Kidney epithelial cell (primary cell): ENCODE results near the gene NFIA. TPM values are rescaled to one million over a fixed set of nuclear protein-coding genes. Genes with fewer than 3 reads are reported as not detected.

Experiments used
- DNase-seq: peaks from one replicate; pipeline ENCODE4 v3.0.0-alpha.2; 2010; ENCODE audit warnings: low read depth
- H3K27me3 ChIP-seq: 2 replicates; pipeline ENCODE4 v1.6.0; 2011; ENCODE audit warnings: low read length; ENCODE audit not compliant: control insufficient read depth, insufficient read depth
- H3K36me3 ChIP-seq: 2 replicates; pipeline ENCODE4 v1.5.1; 2011; ENCODE audit warnings: low read length; ENCODE audit not compliant: control insufficient read depth, insufficient read depth
- H3K4me3 ChIP-seq: 2 replicates; pipeline ENCODE4 v1.5.1; 2011; ENCODE audit warnings: low read depth, mild to moderate bottlenecking, control low read depth, low read length
- total RNA-seq: library from RNA; depleted of rRNA; stranded (reverse); fragments of >200 nt; gene quantifications from 2 replicates; pipeline ENCODE4 v1.2.3, GENCODE V29; 2015
- TF ChIP-seq, protein P1 (sequence below): IDR thresholded peaks from 2 replicates; pipeline ENCODE4 v1.5.1; 2011; ENCODE audit warnings: mild to moderate bottlenecking, moderate library complexity, low read length, control low read depth, inconsistent platforms; ENCODE audit not compliant: insufficient read depth, poor library complexity, severe bottlenecking

NFIA gene
- total RNA-seq, 1 donor from 2014 or later, result 3.5 TPM

GRCh38 chr1:61255358-61255703 lies 173.0 kb downstream of the NFIA start:
- DNase-seq, result no peak
- H3K27me3 ChIP-seq, result no peaks in the 10 kb centered on the region
- TF ChIP-seq, protein P1, sequence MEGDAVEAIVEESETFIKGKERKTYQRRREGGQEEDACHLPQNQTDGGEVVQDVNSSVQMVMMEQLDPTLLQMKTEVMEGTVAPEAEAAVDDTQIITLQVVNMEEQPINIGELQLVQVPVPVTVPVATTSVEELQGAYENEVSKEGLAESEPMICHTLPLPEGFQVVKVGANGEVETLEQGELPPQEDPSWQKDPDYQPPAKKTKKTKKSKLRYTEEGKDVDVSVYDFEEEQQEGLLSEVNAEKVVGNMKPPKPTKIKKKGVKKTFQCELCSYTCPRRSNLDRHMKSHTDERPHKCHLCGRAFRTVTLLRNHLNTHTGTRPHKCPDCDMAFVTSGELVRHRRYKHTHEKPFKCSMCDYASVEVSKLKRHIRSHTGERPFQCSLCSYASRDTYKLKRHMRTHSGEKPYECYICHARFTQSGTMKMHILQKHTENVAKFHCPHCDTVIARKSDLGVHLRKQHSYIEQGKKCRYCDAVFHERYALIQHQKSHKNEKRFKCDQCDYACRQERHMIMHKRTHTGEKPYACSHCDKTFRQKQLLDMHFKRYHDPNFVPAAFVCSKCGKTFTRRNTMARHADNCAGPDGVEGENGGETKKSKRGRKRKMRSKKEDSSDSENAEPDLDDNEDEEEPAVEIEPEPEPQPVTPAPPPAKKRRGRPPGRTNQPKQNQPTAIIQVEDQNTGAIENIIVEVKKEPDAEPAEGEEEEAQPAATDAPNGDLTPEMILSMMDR, result no peak
- no peaks in the 10 kb centered on the region for H3K36me3 ChIP-seq
- no peak overlapping the region for H3K4me3 ChIP-seq

DNA sequence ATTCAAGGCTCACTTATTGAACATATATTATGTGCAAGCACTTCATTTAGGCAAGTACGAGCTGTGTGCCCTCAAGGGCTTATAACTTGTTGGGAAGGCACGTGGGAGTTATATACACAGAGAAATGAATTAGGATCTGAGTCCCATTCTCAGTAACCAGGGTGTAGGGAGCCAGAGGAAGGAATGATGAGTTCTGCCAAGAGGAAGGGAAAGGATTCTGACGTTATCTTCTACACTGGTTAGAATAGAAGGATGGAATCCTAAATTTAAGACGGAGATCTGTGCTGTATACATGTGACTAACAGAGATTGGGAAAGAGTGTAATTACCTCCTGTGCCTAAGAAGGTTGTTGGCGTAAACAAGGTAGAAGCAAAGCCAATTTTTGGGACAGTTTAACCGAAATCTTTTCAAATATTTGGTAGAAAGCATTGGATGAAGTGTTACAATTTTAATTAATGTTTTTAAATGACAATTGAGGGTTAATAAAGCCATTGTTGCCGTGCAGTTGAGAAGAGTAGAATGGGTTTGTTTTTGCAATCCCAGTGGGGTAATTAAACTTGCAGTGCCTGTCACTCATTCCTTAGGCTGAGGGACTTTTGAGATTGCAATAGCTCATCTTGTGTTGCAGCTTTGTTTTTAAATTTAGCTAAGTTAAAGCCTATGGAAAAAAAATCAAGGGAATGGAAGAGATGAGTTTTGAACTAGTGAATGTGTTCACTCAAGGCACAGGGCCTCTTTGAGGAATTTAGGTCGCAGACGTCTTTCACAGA lies 177.2 kb downstream of the NFIA start:
- Histone ChIP-seq H3K27me3 (no peaks in the 10 kb centered on the region), H3K36me3 (no peaks in the 10 kb centered on the region), H3K4me3 (no peak overlapping the region)
- DNase-seq, result no peak
- TF ChIP-seq, protein P1, result no peak

- H3K36me3 ChIP-seq, result no peaks in the 10 kb centered on the region
- TF ChIP-seq, protein P1, result no peak
- no peak for DNase-seq
- H3K4me3 ChIP-seq, result no peak overlapping the region
- H3K27me3 ChIP-seq, result no peaks in the 10 kb centered on the region
Measured at GRCh38 chr1:61260171-61260570, 177.8 kb downstream of the NFIA start.

GRCh38 chr1:61261595-61261994 lies 179.2 kb downstream of the NFIA start:
- H3K4me3 ChIP-seq, result no peak overlapping the region
- no peaks in the 10 kb centered on the region for H3K36me3 ChIP-seq
- H3K27me3 ChIP-seq, result no peaks in the 10 kb centered on the region
- DNase-seq, result no peak
- TF ChIP-seq, protein P1, result no peak

DNA sequence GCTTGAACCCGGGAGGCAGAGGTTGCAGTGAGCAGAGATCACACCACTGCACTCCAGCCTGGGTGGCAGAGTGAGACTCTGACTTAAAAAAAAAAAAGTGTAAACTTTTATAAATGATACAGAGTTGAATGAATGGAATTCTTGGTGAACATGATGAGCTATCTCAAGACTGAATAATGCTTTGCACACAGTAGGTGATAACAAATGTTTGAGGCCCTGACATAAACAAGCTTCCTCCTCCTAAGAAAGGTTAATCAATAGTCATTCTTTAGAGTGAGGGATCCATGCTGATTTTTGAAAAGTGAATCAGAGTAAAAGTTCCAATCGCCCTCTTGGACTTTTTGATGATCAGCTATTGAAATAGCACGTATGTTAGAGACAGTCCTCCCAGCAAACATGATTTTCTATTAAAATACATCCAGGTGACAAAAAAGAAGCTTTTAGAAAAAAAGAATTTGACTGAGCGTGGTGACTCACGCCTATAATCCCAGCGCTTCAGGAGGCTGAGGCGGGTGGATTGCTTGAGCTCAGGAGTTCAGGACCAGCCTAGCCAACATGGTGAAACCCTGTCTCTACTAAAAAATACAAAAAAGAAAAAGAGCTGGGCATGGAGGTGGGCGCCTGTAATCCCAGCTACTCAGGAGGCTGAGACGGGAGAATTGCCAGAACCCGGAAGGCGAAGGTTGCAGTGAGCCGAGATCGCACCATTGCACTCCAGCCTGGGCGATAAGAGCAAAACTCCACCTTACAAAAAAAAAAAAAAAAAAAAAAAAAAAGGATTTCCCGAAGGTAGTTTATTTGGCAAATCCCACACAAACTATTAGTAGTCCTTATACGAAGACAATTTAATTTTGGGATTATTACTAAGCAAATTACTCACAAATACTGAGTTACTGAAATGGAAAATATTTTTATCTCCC lies 181.8 kb downstream of the NFIA start:
- Histone ChIP-seq H3K27me3 (no peaks in the 10 kb centered on the region), H3K4me3 (no peak overlapping the region), H3K36me3 (no peaks in the 10 kb centered on the region)
- TF ChIP-seq, protein P1, result no peak
- no peak for DNase-seq

- TF ChIP-seq, protein P1, result no peak
- DNase-seq, result no peak
- no peaks in the 10 kb centered on the region for H3K27me3 ChIP-seq
Measured at GRCh38 chr1:61264825-61265242, 182.5 kb downstream of the NFIA start.

More at GRCh38 chr1:61264825-61265242, 182.5 kb downstream of the NFIA start:
- H3K4me3 ChIP-seq, result no peak overlapping the region
- no peaks in the 10 kb centered on the region for H3K36me3 ChIP-seq
